ENCODE measurements around the gene NLK.

NLK gene

DNA sequence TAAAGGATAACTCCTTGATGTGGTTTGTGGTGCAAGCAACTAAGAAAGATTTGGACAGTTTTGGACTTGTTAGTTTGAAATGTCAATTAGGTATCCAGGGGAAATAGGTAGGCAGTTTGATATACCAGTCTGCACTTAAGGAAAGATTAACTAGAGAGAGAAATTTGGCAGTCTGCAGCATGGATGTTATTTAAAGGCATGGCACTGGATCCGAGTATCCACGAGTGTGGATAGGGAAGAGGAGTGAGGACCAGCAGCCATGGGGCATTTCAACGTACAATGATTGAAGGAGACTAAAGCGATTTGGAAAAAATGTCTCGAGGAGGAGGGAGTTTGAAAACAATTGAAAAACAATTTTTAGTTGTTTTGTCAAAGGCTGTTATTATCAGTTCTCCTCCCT, 117.4 kb downstream of the NLK start:
- DNase-seq (ENCODE audit: low read depth), result no peak
- no peak overlapping the region for H3K4me3 ChIP-seq (ENCODE audit: low read depth, low read length)
- TF ChIP-seq, protein P1, sequence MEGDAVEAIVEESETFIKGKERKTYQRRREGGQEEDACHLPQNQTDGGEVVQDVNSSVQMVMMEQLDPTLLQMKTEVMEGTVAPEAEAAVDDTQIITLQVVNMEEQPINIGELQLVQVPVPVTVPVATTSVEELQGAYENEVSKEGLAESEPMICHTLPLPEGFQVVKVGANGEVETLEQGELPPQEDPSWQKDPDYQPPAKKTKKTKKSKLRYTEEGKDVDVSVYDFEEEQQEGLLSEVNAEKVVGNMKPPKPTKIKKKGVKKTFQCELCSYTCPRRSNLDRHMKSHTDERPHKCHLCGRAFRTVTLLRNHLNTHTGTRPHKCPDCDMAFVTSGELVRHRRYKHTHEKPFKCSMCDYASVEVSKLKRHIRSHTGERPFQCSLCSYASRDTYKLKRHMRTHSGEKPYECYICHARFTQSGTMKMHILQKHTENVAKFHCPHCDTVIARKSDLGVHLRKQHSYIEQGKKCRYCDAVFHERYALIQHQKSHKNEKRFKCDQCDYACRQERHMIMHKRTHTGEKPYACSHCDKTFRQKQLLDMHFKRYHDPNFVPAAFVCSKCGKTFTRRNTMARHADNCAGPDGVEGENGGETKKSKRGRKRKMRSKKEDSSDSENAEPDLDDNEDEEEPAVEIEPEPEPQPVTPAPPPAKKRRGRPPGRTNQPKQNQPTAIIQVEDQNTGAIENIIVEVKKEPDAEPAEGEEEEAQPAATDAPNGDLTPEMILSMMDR (conservative IDR thresholded peaks at IDR 0.05; ENCODE audit: low read depth, low read length), result no peak

DNA sequence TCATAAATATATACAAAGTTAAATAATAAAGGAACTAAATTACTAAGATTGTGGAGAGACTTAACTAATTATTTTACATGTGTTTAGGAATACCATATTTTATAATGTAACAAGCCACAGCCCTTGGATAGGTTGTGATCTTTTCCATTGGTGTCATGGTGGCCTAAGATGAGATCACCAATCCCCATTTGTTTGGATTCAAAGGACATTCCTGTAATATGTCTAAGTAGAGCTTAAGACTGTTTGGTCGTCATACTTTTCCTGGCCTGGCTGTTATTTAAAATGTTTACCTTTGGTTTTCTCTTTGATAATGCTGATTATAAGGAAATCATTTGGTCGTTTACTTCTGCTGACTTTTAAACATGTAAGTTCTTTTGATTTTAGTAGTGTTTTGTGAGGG, 118.1 kb downstream of the NLK start:
- H3K4me3 ChIP-seq (ENCODE audit: low read depth, low read length), result no peak overlapping the region
- no peak for DNase-seq (ENCODE audit: low read depth)
- TF ChIP-seq, protein P1 (conservative IDR thresholded peaks at IDR 0.05; ENCODE audit: low read depth, low read length), result no peak

DNA sequence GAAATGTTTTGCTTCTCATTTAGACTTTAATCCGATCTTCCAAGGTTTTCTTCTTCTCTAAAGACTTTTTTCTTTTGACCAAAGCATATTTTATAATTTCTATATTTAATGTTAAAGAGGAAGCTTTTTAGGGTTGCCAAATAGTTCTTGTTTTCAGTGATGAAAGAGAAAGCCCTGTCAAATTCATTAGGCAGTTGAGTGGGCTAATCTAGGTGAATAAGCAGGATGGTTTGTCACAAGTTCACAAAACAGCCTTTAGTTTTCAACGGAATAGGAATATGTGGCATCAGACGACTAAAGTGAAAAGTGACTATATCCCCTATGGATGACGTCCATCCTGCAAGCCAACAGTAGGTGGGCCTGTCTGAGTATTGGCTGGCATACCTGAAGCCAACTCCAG, 118.8 kb downstream of the NLK start:
- DNase-seq (ENCODE audit: low read depth), result no peak
- TF ChIP-seq, protein P1 (conservative IDR thresholded peaks at IDR 0.05; ENCODE audit: low read depth, low read length), result no peak
- H3K4me3 ChIP-seq (ENCODE audit: low read depth, low read length), result no peak overlapping the region

DNA sequence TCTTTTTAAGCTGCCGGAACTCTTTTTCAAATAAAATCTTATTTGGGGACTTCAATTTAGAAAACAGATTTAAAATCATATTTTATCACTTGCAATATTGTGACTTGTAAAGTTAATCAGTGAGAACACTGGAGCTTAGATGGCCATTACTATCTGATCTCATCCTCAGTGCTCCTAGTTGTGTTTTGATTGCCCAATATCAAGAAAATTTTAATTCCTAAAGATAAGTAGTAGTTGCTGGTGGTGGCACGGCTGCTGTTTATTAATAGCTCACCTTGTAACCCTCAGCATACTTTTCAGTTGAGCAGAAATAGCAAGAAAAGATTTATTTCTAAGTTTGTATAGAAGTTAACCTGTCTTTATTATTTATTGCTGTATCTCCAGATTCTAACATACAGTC, 124.0 kb downstream of the NLK start:
- TF ChIP-seq, protein P1 (conservative IDR thresholded peaks at IDR 0.05; ENCODE audit: low read depth, low read length), result no peak
- H3K4me3 ChIP-seq (ENCODE audit: low read depth, low read length), result no peak overlapping the region
- DNase-seq (ENCODE audit: low read depth), result peak; percentile 47

DNA sequence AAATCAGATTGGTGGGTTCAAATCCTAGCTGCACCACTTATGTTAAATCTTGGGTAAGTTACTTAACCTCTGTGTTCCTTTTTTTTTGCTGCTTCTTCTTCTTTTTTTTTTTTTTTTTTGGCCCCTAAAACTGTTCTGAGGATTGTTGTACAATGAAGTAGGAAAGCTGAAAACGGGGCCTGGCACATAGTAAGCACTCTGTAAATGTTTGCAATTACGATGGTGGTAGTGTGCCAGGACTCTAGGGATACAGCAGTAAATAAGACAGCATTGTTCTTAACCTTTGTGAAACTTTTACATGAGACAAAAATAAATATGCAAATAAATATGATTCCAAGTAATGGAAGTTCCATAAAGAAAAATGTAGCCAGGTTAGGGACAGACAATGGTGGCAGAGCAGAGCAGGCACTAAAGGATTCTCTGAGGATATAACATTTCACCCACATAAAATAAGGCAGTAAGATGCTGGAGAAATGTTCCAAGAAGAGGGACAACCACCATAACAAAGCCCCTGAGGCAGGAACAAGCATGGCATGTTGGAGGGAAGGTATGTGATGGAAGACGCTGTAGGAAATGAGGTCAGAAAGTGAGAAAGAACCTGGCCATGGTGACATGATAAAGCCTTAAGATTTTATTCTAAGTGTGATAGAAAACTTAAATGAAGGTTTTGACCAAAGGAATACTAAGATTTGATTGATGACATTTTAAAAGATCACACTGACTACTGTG, 127.3 kb downstream of the NLK start:
- H3K4me3 ChIP-seq (ENCODE audit: low read depth, low read length), result no peak overlapping the region
- TF ChIP-seq, protein P1 (conservative IDR thresholded peaks at IDR 0.05; ENCODE audit: low read depth, low read length), result no peak

DNA sequence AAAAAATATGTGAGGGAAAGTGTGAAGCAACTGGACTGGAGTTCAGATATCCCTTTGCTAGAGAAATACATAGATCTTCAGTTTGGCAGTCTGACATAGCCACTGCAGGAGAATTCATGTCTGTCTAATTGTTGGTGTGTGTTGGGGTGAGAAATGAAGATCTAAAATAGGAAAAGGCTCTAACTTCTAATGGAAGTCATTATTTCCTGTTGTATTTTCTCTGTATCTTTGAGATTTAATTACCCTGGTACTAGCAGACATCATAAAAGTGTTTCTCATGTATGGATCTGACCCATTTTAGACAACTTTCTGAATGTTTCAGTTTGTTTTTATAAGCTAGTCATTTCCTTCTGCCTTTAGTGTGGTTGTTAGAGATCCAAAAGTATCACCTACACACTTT, 128.3 kb downstream of the NLK start:
- TF ChIP-seq, protein P1 (conservative IDR thresholded peaks at IDR 0.05; ENCODE audit: low read depth, low read length), result no peak
- no peak overlapping the region for H3K4me3 ChIP-seq (ENCODE audit: low read depth, low read length)
- DNase-seq (ENCODE audit: low read depth), result peak; percentile 50

More for the DNA sequence above, 127.3 kb downstream of the NLK start:
- no peak for DNase-seq (ENCODE audit: low read depth)

DNA sequence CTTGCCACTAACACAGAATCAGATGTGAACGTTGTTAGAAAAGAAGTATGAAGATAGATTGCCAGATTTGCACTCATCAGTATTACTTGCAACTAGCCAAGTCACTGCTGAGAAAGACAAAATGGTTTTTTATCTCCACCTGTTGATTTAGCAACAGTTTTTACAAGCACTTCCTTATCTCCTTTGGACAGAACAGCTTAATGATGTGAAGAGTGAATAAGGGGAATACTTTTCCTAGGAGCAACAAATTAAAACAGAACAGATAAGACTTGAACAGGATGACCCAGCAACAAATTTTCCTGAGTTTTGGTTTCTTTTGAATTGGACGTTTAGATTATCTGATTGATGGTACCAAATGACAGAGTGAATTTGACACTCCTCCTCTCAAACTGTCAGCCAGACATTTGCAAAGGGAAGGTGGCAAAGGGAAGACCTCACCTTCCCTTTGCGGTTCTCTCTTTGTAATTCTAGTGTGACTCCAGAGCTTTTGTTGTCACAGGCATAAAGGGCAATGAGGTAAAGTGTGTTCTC, 130.6 kb downstream of the NLK start:
- DNase-seq (ENCODE audit: low read depth), result no peak
- no peak overlapping the region for H3K4me3 ChIP-seq (ENCODE audit: low read depth, low read length)
- TF ChIP-seq, protein P1 (conservative IDR thresholded peaks at IDR 0.05; ENCODE audit: low read depth, low read length), result no peak

Measured in choroid plexus epithelial cell (primary cell).